Measurements from ENCODE around the gene PIEZO2.

The PIEZO2 gene

GRCh38 chr18:10715791-10716190 lies 433.6 kb downstream of the PIEZO2 start:
- H3K36me3 Mint-ChIP-seq (ENCODE audit: low read depth): no peaks in the 10 kb centered on the region
- no peaks in the 10 kb centered on the region for H3K9me3 Mint-ChIP-seq
- H3K4me1 Mint-ChIP-seq: no peaks in the 10 kb centered on the region
- DNase-seq: no peak
- peaks cover 17% of the 10 kb centered on the region for H3K27me3 Mint-ChIP-seq (ENCODE audit: low read depth, poor library complexity)
- TF ChIP-seq, protein P1, sequence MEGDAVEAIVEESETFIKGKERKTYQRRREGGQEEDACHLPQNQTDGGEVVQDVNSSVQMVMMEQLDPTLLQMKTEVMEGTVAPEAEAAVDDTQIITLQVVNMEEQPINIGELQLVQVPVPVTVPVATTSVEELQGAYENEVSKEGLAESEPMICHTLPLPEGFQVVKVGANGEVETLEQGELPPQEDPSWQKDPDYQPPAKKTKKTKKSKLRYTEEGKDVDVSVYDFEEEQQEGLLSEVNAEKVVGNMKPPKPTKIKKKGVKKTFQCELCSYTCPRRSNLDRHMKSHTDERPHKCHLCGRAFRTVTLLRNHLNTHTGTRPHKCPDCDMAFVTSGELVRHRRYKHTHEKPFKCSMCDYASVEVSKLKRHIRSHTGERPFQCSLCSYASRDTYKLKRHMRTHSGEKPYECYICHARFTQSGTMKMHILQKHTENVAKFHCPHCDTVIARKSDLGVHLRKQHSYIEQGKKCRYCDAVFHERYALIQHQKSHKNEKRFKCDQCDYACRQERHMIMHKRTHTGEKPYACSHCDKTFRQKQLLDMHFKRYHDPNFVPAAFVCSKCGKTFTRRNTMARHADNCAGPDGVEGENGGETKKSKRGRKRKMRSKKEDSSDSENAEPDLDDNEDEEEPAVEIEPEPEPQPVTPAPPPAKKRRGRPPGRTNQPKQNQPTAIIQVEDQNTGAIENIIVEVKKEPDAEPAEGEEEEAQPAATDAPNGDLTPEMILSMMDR (IDR thresholded peaks at IDR 0.05): no peak
- H3K27ac Mint-ChIP-seq: no peak overlapping the region
- no peak overlapping the region for H3K4me3 Mint-ChIP-seq

GRCh38 chr18:10713409-10713808 lies 436.0 kb downstream of the PIEZO2 start:
- no peak overlapping the region for H3K27ac Mint-ChIP-seq
- no peaks in the 10 kb centered on the region for H3K9me3 Mint-ChIP-seq
- H3K36me3 Mint-ChIP-seq (ENCODE audit: low read depth): no peaks in the 10 kb centered on the region
- peaks cover 14% of the 10 kb centered on the region for H3K27me3 Mint-ChIP-seq (ENCODE audit: low read depth, poor library complexity)
- H3K4me1 Mint-ChIP-seq: no peaks in the 10 kb centered on the region
- DNase-seq: no peak
- TF ChIP-seq, protein P1 (IDR thresholded peaks at IDR 0.05): no peak
- H3K4me3 Mint-ChIP-seq: no peak overlapping the region

DNA sequence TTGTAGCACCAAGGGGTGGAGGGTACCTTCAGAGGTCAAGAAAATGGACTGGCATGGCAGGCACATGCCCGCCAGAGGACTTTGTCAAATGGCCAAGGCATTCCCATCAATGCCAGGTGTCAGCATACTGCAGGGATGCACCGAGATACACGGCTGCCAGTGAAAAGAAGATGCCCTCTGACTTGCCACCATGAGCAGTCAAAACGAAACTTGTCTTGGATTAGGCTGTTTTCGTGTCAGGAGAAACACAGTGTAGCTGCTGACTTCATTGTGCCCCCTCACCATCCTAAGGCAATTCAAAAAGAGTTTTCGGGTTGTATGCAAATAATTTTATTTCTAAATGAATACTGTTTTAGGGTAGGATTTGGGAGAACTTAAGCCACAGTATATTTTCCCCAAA lies 442.1 kb downstream of the PIEZO2 start:
- H3K4me1 Mint-ChIP-seq: no peaks in the 10 kb centered on the region
- DNase-seq: no peak
- H3K27me3 Mint-ChIP-seq (ENCODE audit: low read depth, poor library complexity): peaks cover 6% of the 10 kb centered on the region
- H3K27ac Mint-ChIP-seq: no peak overlapping the region
- TF ChIP-seq, protein P1 (IDR thresholded peaks at IDR 0.05): no peak
- H3K4me3 Mint-ChIP-seq: no peak overlapping the region
- no peaks in the 10 kb centered on the region for H3K9me3 Mint-ChIP-seq
- no peaks in the 10 kb centered on the region for H3K36me3 Mint-ChIP-seq (ENCODE audit: low read depth)

DNA sequence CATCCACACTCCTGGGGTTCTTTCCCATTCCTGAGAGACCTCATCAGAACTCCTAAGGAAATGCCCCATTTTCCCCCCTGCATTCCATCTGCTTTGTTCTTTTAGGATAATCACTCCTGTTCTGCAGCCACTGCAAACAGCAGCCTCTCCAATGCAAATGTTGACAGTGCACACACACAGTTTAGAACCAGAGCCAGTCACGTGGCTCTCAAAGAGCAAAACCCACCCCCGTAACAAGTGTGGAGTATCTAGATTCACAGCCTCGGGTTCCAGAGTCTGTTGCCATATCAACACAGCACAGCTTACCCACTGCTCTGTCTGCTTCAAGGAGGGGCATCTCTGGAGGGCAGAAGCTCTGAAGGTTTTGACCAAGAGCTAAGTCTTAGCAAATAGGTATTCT lies 443.6 kb downstream of the PIEZO2 start:
- Mint-ChIP-seq H3K4me1 (no peaks in the 10 kb centered on the region), H3K36me3 (ENCODE audit: low read depth) (no peaks in the 10 kb centered on the region), H3K27me3 (ENCODE audit: low read depth, poor library complexity) (peaks cover 6% of the 10 kb centered on the region), H3K9me3 (no peaks in the 10 kb centered on the region), H3K4me3 (no peak overlapping the region), H3K27ac (no peak overlapping the region)
- DNase-seq: no peak
- TF ChIP-seq, protein P1 (IDR thresholded peaks at IDR 0.05): no peak

DNA sequence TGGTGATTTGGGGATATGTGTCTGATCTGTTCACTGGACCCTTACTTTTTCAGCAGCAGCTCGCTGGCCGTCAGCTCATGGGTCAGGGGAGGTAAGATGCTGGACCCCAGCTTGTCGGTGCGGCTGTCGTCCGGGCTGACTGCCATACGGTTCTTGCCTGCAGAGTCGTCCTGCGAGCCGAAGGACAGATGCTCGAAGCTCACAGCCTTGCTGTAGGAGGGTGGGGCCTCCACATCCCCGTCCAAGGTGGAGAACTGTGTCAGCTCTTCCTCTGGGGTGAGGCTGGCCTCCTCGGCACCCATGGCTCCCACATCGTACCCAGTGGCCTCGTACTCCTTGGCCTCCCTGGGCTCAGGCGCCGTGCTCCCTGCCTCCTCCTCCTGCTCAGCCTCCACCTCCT lies 444.1 kb downstream of the PIEZO2 start:
- no peaks in the 10 kb centered on the region for H3K9me3 Mint-ChIP-seq
- no peak for DNase-seq
- H3K36me3 Mint-ChIP-seq (ENCODE audit: low read depth): no peaks in the 10 kb centered on the region
- no peak overlapping the region for H3K27ac Mint-ChIP-seq
- no peak overlapping the region for H3K4me3 Mint-ChIP-seq
- TF ChIP-seq, protein P1 (IDR thresholded peaks at IDR 0.05): no peak
- peaks cover 6% of the 10 kb centered on the region for H3K27me3 Mint-ChIP-seq (ENCODE audit: low read depth, poor library complexity)
- no peaks in the 10 kb centered on the region for H3K4me1 Mint-ChIP-seq

DNA sequence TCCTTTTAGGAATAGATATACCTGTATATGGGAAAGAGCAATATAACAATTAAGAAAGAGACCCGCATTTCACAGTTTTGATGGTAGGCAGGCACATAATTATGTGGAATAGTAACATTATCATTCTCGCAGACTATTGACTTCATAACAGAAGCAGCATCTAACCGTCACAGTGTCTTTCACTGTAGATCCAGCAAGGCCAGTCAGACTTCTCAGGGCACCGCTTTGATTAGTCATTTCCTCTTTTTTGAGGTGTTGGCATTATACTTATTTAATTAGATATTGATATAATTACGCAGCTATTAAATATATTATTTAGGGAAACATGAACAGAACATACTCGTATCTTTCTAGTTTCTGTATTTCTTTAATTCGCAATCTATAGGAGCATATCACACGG lies 447.2 kb downstream of the PIEZO2 start:
- no peaks in the 10 kb centered on the region for H3K9me3 Mint-ChIP-seq
- no peak for DNase-seq
- H3K4me3 Mint-ChIP-seq: no peak overlapping the region
- H3K27ac Mint-ChIP-seq: no peak overlapping the region
- TF ChIP-seq, protein P1 (IDR thresholded peaks at IDR 0.05): no peak
- peaks cover 13% of the 10 kb centered on the region for H3K27me3 Mint-ChIP-seq (ENCODE audit: low read depth, poor library complexity)
- H3K36me3 Mint-ChIP-seq (ENCODE audit: low read depth): no peaks in the 10 kb centered on the region
- H3K4me1 Mint-ChIP-seq: no peaks in the 10 kb centered on the region

Measured in nephron progenitor cell (in vitro differentiated cells).